Small intestine (tissue), 7 donors: ENCODE data around the gene PRKCQ. TPM values are rescaled to one million over a fixed set of nuclear protein-coding genes. Genes with fewer than 3 reads are reported as not detected.

Experiments
- DNase-seq, 2 donors: peaks; one replicate each; pipeline versions ENCODE4 v3.0.0 to v3.0.0-alpha.2; 2013
- FAIRE-seq: peaks from 2 replicates; lab custom pipeline; 2012; peaks lifted over from hg19 to GRCh38; lab: Jason Lieb, UNC
- H3K27ac ChIP-seq, 3 donors: one replicate each; pipeline ENCODE4 v1.5.1; 2013; ENCODE audit warnings: low read length in 2 of 3, mild to moderate bottlenecking in 2 of 3, control low read depth in 1 of 3, inconsistent platforms in 1 of 3, low read depth in 1 of 3, moderate library complexity in 1 of 3
- H3K27me3 ChIP-seq, 3 donors: one replicate each; pipeline ENCODE4 v1.6.1; 2013; ENCODE audit warnings: low read length in 3 of 3, inconsistent platforms in 1 of 3; ENCODE audit not compliant: control insufficient read depth in 3 of 3, insufficient read depth in 3 of 3
- H3K36me3 ChIP-seq, 3 donors: one replicate each; pipeline ENCODE4 v1.6.1; 2013; ENCODE audit warnings: low read length in 3 of 3, inconsistent platforms in 1 of 3, low read depth in 1 of 3, mild to moderate bottlenecking in 1 of 3, moderate library complexity in 1 of 3; ENCODE audit not compliant: control insufficient read depth in 3 of 3, insufficient read depth in 2 of 3
- H3K4me1 ChIP-seq, 3 donors: one replicate each; pipeline ENCODE4 v1.6.1; 2013; ENCODE audit warnings: low read length in 2 of 3, inconsistent platforms in 1 of 3, low read depth in 1 of 3, mild to moderate bottlenecking in 1 of 3, moderate library complexity in 1 of 3; ENCODE audit not compliant: control insufficient read depth in 3 of 3, insufficient read depth in 2 of 3
- H3K4me3 ChIP-seq, 3 donors: one replicate each; pipeline ENCODE4 v1.5.1; 2013; ENCODE audit warnings: low read length in 3 of 3, control low read depth in 1 of 3, inconsistent platforms in 1 of 3, low read depth in 1 of 3, mild to moderate bottlenecking in 1 of 3, moderate library complexity in 1 of 3
- H3K9me3 ChIP-seq, 2 donors: one replicate each; pipeline ENCODE4 v1.6.1; 2013; ENCODE audit warnings: low read depth in 1 of 2, low read length in 1 of 2; ENCODE audit not compliant: control insufficient read depth in 2 of 2, insufficient read depth in 1 of 2
- WGBS, 3 donors: extraction: QIAGEN DNeasy Blood & Tissue Kit; methylation state at CpG; one replicate each; pipeline ENCODE4 v1.1.7; 2013; 5-methylcytosine and 5-hydroxymethylcytosine counted together
- polyA plus RNA-seq, 4 donors: library from polyadenylated mRNA; stranded (reverse) in 3 of 4; unstranded in 1 of 4; fragments of 200-250 nt in 3 of 4; fragments of 120-200 nt in 1 of 4; gene quantifications; one replicate each; pipeline versions ENCODE4 v1.2.1 to v1.2.3, GENCODE V29; 2013
- donor health status: healthy with polysubstance abuse.
- donor health status: control.
- donor health status: control.
- donor health status: Bipolar disorder and iron deficiency.
- donor health status: healthy.

Gene PRKCQ
- polyA plus RNA-seq, 4 donors, result 0.91 to 3.4 (median 1.3) TPM

DNA sequence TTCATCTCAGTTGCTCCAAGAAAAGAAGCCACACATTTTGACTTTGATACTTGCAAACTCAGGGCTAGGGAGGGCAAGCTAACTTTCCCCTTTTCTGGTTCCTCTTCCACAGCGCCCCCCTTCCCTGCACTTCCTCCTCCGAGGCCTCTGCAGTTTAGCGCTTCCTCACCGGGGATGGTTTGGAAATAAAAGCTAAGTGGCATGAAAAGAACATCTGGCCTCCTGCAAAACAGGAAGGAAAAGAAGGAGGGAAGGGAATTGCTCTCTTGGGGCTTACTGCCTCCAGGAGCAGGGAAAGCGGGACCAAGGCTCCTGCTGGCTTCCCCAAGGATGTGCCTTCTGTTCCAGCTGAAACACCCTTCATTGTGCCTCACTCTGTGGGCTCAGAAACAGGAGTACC lies 42.3 kb downstream of the PRKCQ start:
- Histone ChIP-seq H3K4me1 (peaks cover 0 to 4% (median 0%) of the 10 kb centered on the region in 3 donors), H3K9me3 (no peaks in the 10 kb centered on the region), H3K4me3 (no peak overlapping the region), H3K27ac (no peak overlapping the region), H3K36me3 (no peaks in the 10 kb centered on the region), H3K27me3 (no peaks in the 10 kb centered on the region)
- FAIRE-seq (no peak), DNase-seq (no peak)
- 62 to 87% (median 80%) methylated on average over 5 of the region's 5 CpGs for WGBS, 3 donors

DNA sequence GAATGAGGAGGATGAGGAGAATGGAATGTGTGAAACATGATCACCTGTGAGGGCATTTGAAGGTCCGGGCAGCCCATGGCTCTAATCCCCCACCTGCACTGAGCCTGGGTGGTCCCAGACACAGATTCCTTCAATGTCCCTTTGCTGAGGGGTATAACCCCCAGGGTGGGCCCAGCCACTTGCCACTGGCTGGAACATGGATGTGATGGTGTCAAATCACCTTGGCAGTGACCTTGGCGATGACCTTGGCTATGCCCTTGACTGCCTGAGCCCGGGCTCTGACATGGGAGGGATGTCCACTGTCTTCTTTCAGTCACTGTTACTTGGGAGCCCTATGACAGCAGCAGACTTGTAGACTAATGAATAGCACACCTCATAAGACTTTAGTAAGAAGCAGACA lies 44.0 kb downstream of the PRKCQ start:
- Histone ChIP-seq H3K27ac (no peak overlapping the region), H3K4me1 (no peaks in the 10 kb centered on the region), H3K27me3 (no peaks in the 10 kb centered on the region), H3K9me3 (no peaks in the 10 kb centered on the region), H3K4me3 (no peak overlapping the region), H3K36me3 (no peaks in the 10 kb centered on the region)
- no peak for DNase-seq
- 90 to 100% (median 93%) methylated on average over 3 of the region's 3 CpGs for WGBS, 3 donors
- no peak for FAIRE-seq

DNA sequence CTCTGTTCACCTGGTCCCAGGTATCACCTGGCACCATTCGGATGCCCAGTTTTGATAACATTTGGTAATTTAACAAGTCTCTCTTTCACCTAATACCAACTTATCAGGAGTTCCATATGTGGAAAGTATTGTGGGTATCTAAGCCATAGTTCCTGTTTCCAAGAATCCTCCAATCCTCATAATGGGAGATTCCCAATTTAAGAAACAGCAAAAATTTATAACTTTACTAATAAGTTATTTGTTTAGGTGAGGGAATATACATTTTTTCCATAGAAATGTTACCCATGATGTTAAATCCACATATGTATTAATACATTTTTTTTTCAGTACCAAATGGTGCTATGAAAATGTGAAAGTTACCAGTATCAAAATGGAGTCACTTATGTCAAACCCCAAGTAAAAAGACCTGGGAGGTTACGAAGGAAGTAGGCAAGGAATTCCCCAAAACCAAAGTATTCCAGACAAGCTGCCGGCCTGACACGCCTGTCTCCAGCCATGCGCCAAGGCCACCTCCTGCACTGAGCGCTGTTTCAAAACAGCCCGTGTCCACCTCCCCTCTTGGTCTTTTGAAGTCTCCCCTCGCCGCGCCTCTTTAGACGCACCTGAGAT lies 44.8 kb downstream of the PRKCQ start:
- Histone ChIP-seq H3K27me3 (no peaks in the 10 kb centered on the region), H3K4me1 (no peaks in the 10 kb centered on the region), H3K4me3 (no peak overlapping the region), H3K9me3 (no peaks in the 10 kb centered on the region), H3K27ac (no peak overlapping the region), H3K36me3 (no peaks in the 10 kb centered on the region)
- FAIRE-seq, result no peak
- DNase-seq, result no peak
- WGBS, 3 donors, result 94 to 96% (median 95%) methylated on average over 11 of the region's 11 CpGs

DNA sequence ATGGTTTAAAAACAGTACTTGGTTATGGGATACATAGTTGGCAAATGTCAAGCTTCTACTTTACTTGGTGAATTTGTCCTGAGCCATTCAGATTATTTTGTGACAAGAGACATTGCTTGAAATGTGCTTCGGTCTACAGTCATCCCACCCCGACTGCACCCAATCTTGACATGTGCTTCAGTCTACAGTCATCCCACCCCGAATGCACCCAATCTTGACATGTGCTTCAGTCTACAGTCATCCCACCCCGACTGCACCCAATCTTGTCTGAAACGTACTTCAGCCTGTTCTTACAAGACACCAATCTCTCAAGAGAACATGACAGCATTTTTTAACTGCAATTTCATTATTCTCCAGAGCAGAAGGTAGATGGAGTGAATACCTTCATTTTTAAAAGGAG lies 47.8 kb downstream of the PRKCQ start:
- no peaks in the 10 kb centered on the region for H3K36me3 ChIP-seq
- no peaks in the 10 kb centered on the region for H3K9me3 ChIP-seq
- 89 to 93% (median 91%) methylated on average over 5 of the region's 5 CpGs for WGBS, 3 donors
- no peaks in the 10 kb centered on the region for H3K27me3 ChIP-seq
- H3K27ac ChIP-seq, result no peak overlapping the region
- no peak overlapping the region for H3K4me3 ChIP-seq
- DNase-seq (no peak), FAIRE-seq (no peak)
- H3K4me1 ChIP-seq, result no peaks in the 10 kb centered on the region

DNA sequence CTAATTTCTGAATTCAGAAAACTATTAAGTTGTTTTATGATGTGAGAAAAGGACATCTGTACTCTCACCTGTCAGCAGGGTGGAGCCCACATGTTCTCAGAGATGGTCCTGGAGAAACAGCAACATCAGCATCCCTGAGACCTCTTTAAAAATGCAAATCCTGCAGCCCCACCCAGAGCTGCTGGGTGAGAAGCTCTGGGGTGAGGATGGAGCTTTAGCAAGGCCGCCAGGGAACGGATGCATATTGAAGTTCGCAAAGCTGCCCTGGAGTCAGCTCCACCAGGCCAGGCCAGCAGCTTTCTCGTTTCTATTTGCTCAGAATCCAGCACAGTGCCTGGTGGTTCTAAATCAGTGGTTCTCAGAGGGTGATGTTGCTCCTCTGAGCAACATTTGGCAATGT lies 49.1 kb downstream of the PRKCQ start:
- peak overlapping the region in 1 of 3 donors; percentile 50 for H3K27ac ChIP-seq
- H3K9me3 ChIP-seq, result no peaks in the 10 kb centered on the region
- no peaks in the 10 kb centered on the region for H3K36me3 ChIP-seq
- FAIRE-seq (no peak), DNase-seq (no peak)
- no peak overlapping the region for H3K4me3 ChIP-seq
- WGBS, 3 donors, result 77 to 91% (median 81%) methylated on average over 4 of the region's 4 CpGs
- H3K4me1 ChIP-seq, result no peaks in the 10 kb centered on the region
- H3K27me3 ChIP-seq, result no peaks in the 10 kb centered on the region

DNA sequence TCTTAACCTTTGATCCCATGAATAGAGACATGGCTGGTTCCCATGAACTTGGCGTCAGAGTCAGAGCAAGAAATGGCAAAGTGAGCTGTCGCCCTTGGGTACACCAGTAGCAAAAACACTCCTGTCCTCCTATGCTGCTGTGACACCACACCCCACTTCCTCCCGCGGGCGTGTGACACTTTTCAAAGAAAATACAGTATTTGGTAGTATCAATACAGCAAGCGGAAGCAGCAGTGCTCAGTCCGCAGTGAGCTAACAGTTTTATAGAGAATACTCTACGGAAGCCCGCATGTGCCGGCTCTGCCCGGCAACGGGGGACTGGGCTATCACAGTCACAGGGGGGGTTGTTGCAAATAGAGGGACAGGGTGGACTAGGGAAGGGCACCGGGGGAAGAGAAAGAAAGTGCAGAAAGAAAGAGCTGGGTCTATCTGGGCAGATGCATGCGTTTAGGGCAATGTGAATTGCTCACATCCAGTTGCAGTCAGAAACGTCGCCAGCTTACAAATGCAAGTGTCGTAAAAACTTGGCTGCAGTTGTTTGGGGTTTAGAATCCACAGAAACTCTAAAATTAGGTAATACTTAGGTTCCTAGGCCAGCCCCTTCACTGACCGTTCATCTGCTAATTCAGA lies 49.8 kb downstream of the PRKCQ start:
- H3K4me3 ChIP-seq, result no peak overlapping the region
- no peaks in the 10 kb centered on the region for H3K36me3 ChIP-seq
- peak in 1 of 2 donors; percentile 64 for DNase-seq
- peak overlapping the region in 2 of 3 donors; percentile 2 to 88 for H3K27ac ChIP-seq
- H3K4me1 ChIP-seq, result no peaks in the 10 kb centered on the region
- H3K27me3 ChIP-seq, result no peaks in the 10 kb centered on the region
- no peak for FAIRE-seq
- whole genome bisulfite sequencing, 3 donors, result 69 to 80% (median 77%) methylated on average over 18 of the region's 18 CpGs
- H3K9me3 ChIP-seq, result no peaks in the 10 kb centered on the region

DNA sequence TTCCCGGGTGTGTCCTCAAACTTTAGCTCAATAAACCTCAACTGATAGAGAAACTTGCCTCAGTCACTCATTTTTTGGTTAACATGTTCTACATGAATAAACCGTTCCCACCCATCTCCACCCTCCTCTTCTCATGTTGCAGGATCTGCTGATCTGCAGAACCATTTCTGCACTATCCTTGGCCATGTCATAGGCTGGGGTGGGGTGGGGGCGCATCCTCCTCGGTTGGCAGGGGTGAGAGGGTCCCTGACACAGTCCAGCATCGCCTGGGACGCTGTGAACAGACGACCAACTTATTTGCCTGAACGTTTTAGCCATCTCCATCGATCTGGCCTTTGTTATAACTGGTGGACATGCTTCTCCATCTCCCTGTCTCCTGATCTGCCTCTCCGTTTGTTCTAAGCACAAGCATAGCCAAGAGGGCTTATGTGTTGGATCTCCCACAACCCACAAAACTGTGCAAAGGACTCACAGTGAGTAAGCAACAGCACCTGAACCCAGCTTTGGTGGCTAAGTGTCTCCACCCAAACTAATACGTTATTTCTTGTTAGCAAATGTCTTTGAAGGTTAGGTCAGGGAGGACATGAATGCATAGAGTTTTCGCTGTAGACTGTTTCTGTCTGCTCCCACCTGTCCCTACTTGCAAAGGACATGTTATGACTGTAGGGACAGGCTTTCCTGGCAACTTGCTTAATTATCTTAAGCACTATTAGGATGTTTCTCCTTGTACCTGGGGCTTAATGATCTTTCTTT lies 51.7 kb downstream of the PRKCQ start:
- no peaks in the 10 kb centered on the region for H3K4me1 ChIP-seq
- FAIRE-seq (no peak), DNase-seq (no peak)
- H3K36me3 ChIP-seq, result no peaks in the 10 kb centered on the region
- H3K4me3 ChIP-seq, result no peak overlapping the region
- 80 to 85% (median 83%) methylated on average over 12 of the region's 12 CpGs for WGBS, 3 donors
- no peaks in the 10 kb centered on the region for H3K27me3 ChIP-seq
- no peaks in the 10 kb centered on the region for H3K9me3 ChIP-seq
- no peak overlapping the region for H3K27ac ChIP-seq

DNA sequence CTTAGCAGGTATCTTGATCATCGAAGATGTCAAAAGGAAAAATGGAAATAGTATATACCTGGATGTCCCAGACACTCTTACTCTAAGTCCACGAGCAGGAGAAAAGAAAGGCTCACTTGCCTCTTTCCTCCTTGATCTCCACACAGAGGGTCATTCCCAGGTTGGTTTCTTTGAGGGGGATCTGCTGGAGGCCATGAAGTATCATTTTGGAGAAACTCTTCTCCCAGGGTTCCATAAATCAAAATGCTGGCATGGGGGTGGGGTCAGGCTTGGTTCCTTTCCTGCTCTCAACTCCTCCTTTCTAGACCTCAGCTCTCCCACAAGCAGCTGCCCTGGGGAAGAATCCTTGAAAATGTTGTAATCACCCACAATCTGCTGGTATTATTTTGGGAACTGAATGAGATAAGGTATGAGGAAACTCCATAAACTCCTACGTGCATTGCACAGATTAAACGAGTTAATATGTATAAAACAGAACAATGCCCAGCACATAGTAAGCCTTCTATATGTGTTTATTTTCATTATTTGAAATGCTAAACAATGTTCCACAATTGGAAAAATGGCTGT lies 54.4 kb downstream of the PRKCQ start:
- Histone ChIP-seq H3K27me3 (no peaks in the 10 kb centered on the region), H3K27ac (no peak overlapping the region), H3K9me3 (no peaks in the 10 kb centered on the region), H3K36me3 (no peaks in the 10 kb centered on the region), H3K4me1 (no peaks in the 10 kb centered on the region), H3K4me3 (no peak overlapping the region)
- FAIRE-seq (no peak), DNase-seq (no peak)
- WGBS, 3 donors, result 82 to 86% (median 85%) methylated on average over 4 of the region's 4 CpGs
